ENCODE results near the gene ZNF672. TPM values are rescaled to one million over a fixed set of nuclear protein-coding genes. Genes with fewer than 3 reads are reported as not detected.

The ZNF672 gene
- polyA plus RNA-seq, 1 of the 3 experiments (the other 2 are of a cell fraction), result 14.2 TPM

- Histone ChIP-seq H3K9ac (no peak overlapping the region), H3K4me2 (no peak overlapping the region), H3K9me3 (no peaks in the 10 kb centered on the region), H4K20me1 (ENCODE audit: insufficient read depth) (peaks cover 6% of the 10 kb centered on the region; the same call in 1 of the 2 replicates), H3K79me2 (ENCODE audit: insufficient read depth) (peaks cover 64% of the 10 kb centered on the region), H3F3A (replicated peaks; ENCODE audit: insufficient read depth) (peaks cover 18% of the 10 kb centered on the region), H3K36me3 (replicated peaks in 1 of 2; ENCODE audit: control insufficient read depth in 1 of 2, insufficient read depth in 2 of 2, low read length in 1 of 2) (peaks cover 25 to 53% of the 10 kb centered on the region in 2 experiments), H3K4me1 (ENCODE audit: control insufficient read depth in 1 of 2, insufficient read depth in 2 of 2, low read depth in 1 of 2, low read length in 1 of 2) (peaks cover 19 to 31% of the 10 kb centered on the region in 2 experiments), H2AFZ (ENCODE audit: low read depth) (no peak overlapping the region), H3K27ac (ENCODE audit: low read depth in 2 of 2, low read length in 1 of 2) (no peak overlapping the region), H3K27me3 (ENCODE audit: insufficient read depth) (no peaks in the 10 kb centered on the region), H3K9me2 (no peaks in the 10 kb centered on the region), H3K4me3 (ENCODE audit: low read depth in 2 of 2, low read length in 1 of 2) (no peak overlapping the region)
- POLR2A ChIA-PET, result no interaction called here
- WGBS (ENCODE audit: low lambda C conversion rate), result 92% methylated on average over 4 of the region's 5 CpGs
- CTCF ChIA-PET, result interaction anchor here (0.7 to 2.4 kb wide), 3 partner anchors 11 to 23 kb away, joined by 3 to 7 read pairs (median 3); no protein-coding TSS in a partner anchor
- TF ChIP-seq CHD2 (IDR thresholded peaks at IDR 0.05; ENCODE audit: low read length, partially characterized antibody), result no peak
- TF ChIP-seq TEAD4 (IDR thresholded peaks at IDR 0.05; ENCODE audit: borderline replicate concordance, insufficient read depth), result no peak
- no peak for TF ChIP-seq TCF12 (IDR thresholded peaks at IDR 0.05)
- no peak for TF ChIP-seq FOXM1 (IDR thresholded peaks at IDR 0.05; ENCODE audit: low read depth)
- TF ChIP-seq REST (IDR thresholded peaks at IDR 0.05; ENCODE audit: low read depth, low read length), result no peak
- no peak for TF ChIP-seq MAX (IDR thresholded peaks at IDR 0.05; ENCODE audit: low read depth)
- no peak for TF ChIP-seq SIN3A (IDR thresholded peaks at IDR 0.05; ENCODE audit: borderline replicate concordance, low read depth, low read length)
- TF ChIP-seq RCOR1 (IDR thresholded peaks at IDR 0.05; ENCODE audit: low read length), result no peak
- no peak for TF ChIP-seq NFIC (IDR thresholded peaks at IDR 0.05; ENCODE audit: borderline replicate concordance)
- DNase-seq, result peak; percentile 3
These were observed 19.3 kb upstream of the ZNF672 start for GRCh38 chr1:248818505-248819374.

GRCh38 chr1:248820041-248820585 lies 17.9 kb upstream of the ZNF672 start:
- no peak overlapping the region for H3K9ac ChIP-seq
- no peak overlapping the region for H2AFZ ChIP-seq (ENCODE audit: low read depth)
- peaks cover 33 to 41% of the 10 kb centered on the region in 2 experiments for H3K4me1 ChIP-seq (ENCODE audit: control insufficient read depth in 1 of 2, insufficient read depth in 2 of 2, low read depth in 1 of 2, low read length in 1 of 2)
- peaks cover 29% of the 10 kb centered on the region for H3F3A ChIP-seq (replicated peaks; ENCODE audit: insufficient read depth)
- peaks cover 14 to 46% of the 10 kb centered on the region in 2 experiments for H3K36me3 ChIP-seq (replicated peaks in 1 of 2; ENCODE audit: control insufficient read depth in 1 of 2, insufficient read depth in 2 of 2, low read length in 1 of 2)
- H3K9me3 ChIP-seq, result no peaks in the 10 kb centered on the region
- no peaks in the 10 kb centered on the region for H3K9me2 ChIP-seq
- H3K4me3 ChIP-seq (ENCODE audit: low read depth in 2 of 2, low read length in 1 of 2), result no peak overlapping the region
- peak overlapping the region; percentile 81; the same call in 1 of the 2 replicates for H3K4me2 ChIP-seq
- peak; percentile 4 for DNase-seq
- ChIA-PET CTCF (interaction anchor here (1.1 to 5.0 kb wide), 3 partner anchors 13 to 201 kb away, joined by 3 to 24 read pairs (median 7); no protein-coding TSS in a partner anchor), POLR2A (no interaction called here)
- 88% methylated on average over 7 of the region's 7 CpGs for WGBS (ENCODE audit: low lambda C conversion rate)
- H3K27ac ChIP-seq (ENCODE audit: low read depth in 2 of 2, low read length in 1 of 2), result peak overlapping the region in 1 of 2 experiments; percentile 92; a peak in 2 of 4 replicates
- peaks cover 6% of the 10 kb centered on the region; the same call in 1 of the 2 replicates for H4K20me1 ChIP-seq (ENCODE audit: insufficient read depth)
- peaks cover 75% of the 10 kb centered on the region for H3K79me2 ChIP-seq (ENCODE audit: insufficient read depth)
- H3K27me3 ChIP-seq (ENCODE audit: insufficient read depth), result no peaks in the 10 kb centered on the region
- TF ChIP-seq GABPA (IDR thresholded peaks at IDR 0.05; ENCODE audit: low read depth), result no peak
- TF ChIP-seq NFIC (IDR thresholded peaks at IDR 0.05; ENCODE audit: borderline replicate concordance), result no peak
- TF ChIP-seq ELF1 (IDR thresholded peaks at IDR 0.05), result no peak
- TF ChIP-seq FOXM1 (IDR thresholded peaks at IDR 0.05; ENCODE audit: low read depth), result no peak
- no peak for TF ChIP-seq REST (IDR thresholded peaks at IDR 0.05; ENCODE audit: low read depth, low read length)
- no peak for TF ChIP-seq MXI1 (IDR thresholded peaks at IDR 0.05; ENCODE audit: low read depth, low read length)
- no peak for TF ChIP-seq EZH2phosphoT487 (IDR thresholded peaks at IDR 0.05; ENCODE audit: borderline replicate concordance, low read depth)
- no peak for TF ChIP-seq FOXJ3 (CRISPR knock-in tag; IDR thresholded peaks at IDR 0.05)
- no peak for TF ChIP-seq RXRA (IDR thresholded peaks at IDR 0.05; ENCODE audit: borderline replicate concordance, low read depth)
- no peak for TF ChIP-seq RFX5 (IDR thresholded peaks at IDR 0.05; ENCODE audit: low read length)
- TF ChIP-seq MAX (IDR thresholded peaks at IDR 0.05; ENCODE audit: low read depth), result no peak
- no peak for TF ChIP-seq MEF2A (IDR thresholded peaks at IDR 0.05; ENCODE audit: borderline replicate concordance, low read depth)

Measured in SK-N-SH (cell line).